GM12864 (cell line): Measurements from ENCODE around the gene HDAC5.
A peak's percentile ranks its signal among the peaks of the same experiment; 100 is the strongest.

Source experiments
- DNase-seq: peaks from one replicate; pipeline ENCODE4 v3.0.0-alpha.2; 2011; ENCODE audit warnings: low read depth
- H3K4me3 ChIP-seq: 2 replicates; pipeline ENCODE4 v1.5.1; 2011; ENCODE audit warnings: mild to moderate bottlenecking, low read depth, low read length, control low read depth
- CTCF ChIP-seq: IDR thresholded peaks from 2 replicates; pipeline ENCODE4 v1.5.1; 2011; ENCODE audit warnings: low read depth, mild to moderate bottlenecking, moderate library complexity, low read length, control low read depth, inconsistent platforms; ENCODE audit errors: missing control alignments

Gene HDAC5

GRCh38 chr17:44083250-44083849 is 40.1 kb downstream of the HDAC5 start:
- TF ChIP-seq CTCF, result peak; percentile 39
- DNase-seq, result no peak
- H3K4me3 ChIP-seq, result no peak overlapping the region

DNA sequence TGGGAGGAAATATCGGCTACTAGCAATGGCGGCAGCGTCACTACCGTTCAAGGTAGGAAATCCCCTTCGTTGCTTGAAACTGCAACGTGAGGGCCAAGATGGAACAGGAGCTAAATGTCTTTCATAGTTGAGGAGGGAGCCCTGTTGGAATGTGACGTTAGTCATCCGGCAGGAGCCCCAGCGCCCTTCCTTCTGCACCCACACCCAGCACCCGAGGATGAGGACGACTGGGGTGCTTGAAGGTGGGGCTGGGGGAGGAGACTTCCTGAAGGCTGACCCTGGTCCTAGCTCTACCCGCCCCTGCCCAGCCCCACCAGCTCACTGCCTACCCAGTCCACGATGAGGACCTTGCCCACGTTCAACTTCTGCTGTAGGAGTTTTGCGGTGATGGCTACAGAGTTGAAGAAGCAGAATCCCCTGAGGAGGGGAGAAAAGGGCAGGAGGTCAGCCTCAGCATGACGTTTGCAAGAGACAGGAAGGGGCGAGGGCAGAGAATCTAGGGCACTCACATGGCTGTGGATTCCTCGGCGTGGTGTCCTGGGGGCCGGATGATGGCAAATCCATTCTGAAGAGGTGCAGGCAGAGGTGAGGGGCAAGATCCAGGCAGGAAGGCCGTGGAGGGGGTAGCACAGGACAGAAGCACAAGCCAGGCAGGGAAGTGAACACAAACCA is 41.0 kb downstream of the HDAC5 start:
- no peak for TF ChIP-seq CTCF
- no peak overlapping the region for H3K4me3 ChIP-seq
- DNase-seq, result no peak

- DNase-seq, result no peak
- H3K4me3 ChIP-seq, result no peak overlapping the region
- TF ChIP-seq CTCF, result no peak
Measured at GRCh38 chr17:44081681-44082080, 41.8 kb downstream of the HDAC5 start.

DNA sequence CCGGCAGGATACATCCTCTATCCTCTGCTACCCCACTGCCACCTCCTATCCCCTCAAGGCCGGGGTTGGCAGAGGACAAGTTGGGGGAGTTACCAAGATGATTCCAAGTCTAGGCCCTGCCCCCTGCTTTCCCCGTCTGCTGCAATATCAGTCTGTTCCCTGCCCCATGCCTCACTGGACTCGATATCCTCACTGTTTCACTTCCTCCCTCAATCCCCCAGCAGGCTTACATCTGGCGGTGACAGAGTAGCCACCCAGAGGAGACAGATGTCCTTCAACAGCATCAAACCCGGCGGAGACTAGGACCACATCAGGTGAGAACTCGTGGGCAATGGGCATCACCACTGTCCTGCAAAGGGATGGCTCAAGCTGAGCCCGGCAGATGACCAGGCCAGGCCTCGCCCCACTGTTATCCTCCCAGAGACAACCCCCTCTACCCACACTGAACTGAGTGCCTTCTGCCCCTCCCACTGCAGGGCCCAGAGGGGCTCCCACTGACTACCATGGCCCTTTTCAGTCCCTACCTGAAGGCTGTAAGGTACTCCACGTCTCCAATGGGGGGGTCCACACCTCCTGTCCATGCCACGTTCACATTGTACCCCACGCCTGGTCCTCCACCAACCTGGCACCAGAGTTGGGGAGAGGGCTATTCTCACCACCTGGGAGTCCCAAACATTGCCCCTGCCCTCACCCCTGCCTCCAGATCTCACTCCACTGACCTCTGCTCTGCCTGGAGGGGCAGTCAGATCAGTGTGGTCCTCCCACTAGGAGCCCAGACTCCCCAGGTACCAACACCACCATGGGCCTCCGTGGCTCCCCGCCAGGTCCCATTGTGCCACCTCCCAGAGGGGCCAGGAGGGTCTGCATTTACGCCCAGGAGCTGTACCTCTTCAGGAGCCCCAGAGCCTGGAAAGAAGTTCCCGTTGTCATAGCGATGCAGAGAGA is 43.3 kb downstream of the HDAC5 start:
- H3K4me3 ChIP-seq, result no peak overlapping the region
- no peak for DNase-seq
- TF ChIP-seq CTCF, result no peak

GRCh38 chr17:44078412-44078811 is 45.0 kb downstream of the HDAC5 start:
- no peak for DNase-seq
- H3K4me3 ChIP-seq, result no peak overlapping the region

DNA sequence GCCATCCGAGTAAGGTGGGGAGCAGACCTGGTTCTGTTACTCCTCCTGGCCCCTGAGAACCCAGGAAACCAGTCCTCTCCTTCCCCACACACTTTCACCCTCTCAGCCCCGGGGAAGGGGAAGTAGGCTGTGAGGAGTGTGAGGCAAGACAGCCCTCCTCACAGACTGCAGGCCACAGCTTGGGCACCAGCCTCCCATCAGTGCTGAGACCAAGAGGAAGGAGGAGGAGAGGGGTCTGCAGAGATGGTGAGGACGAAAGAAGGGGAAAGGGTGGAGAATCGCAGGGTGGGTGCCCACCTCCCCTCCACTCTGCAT is 45.9 kb downstream of the HDAC5 start:
- DNase-seq, result no peak
- no peak overlapping the region for H3K4me3 ChIP-seq
- TF ChIP-seq CTCF, result no peak

More at GRCh38 chr17:44078412-44078811, 45.0 kb downstream of the HDAC5 start:
- TF ChIP-seq CTCF, result no peak
